Activated naive CD4-positive, alpha-beta T cell (primary cell): ENCODE results near the gene ADISSP.

ENCODE experiments used
- DNase-seq, 4 experiments: peaks; one replicate each; lab custom pipeline; 2025; lab: John Stamatoyannopoulos, UW

ADISSP gene

GRCh38 chr20:3738111-3739053 is 29.2 kb downstream of the ADISSP start:
- DNase-seq, result no peak

- no peak for DNase-seq
Observed at GRCh38 chr20:3735768-3736167, 31.8 kb downstream of the ADISSP start.

- DNase-seq, result no peak
Observed at GRCh38 chr20:3734111-3734843, 33.3 kb downstream of the ADISSP start.

- DNase-seq, result no peak
Observed at GRCh38 chr20:3733119-3733995, 34.2 kb downstream of the ADISSP start.

GRCh38 chr20:3732327-3733118 is 35.0 kb downstream of the ADISSP start, which contains the start of gene HSPA12B:
Gene HSPA12B, plus strand, starts transcription at chr20:3732685. Its CDS starts 5,990 bp downstream, at chr20:3738675.
- no peak for DNase-seq

- DNase-seq, result no peak
Observed at GRCh38 chr20:3731944-3732326, 35.6 kb downstream of the ADISSP start.

GRCh38 chr20:3730803-3731672 is 36.5 kb downstream of the ADISSP start:
- DNase-seq, result no peak

GRCh38 chr20:3729811-3730540 is 37.6 kb downstream of the ADISSP start:
- no peak for DNase-seq

- no peak for DNase-seq
Observed at GRCh38 chr20:3729378-3729777, 38.2 kb downstream of the ADISSP start.

GRCh38 chr20:3728876-3729275 is 38.7 kb downstream of the ADISSP start:
- DNase-seq, result no peak

GRCh38 chr20:3728354-3728753 is 39.2 kb downstream of the ADISSP start:
- DNase-seq, result no peak

- no peak for DNase-seq
Observed at GRCh38 chr20:3727401-3728021, 40.0 kb downstream of the ADISSP start.

- DNase-seq, result no peak
Observed at GRCh38 chr20:3724356-3724755, 43.2 kb downstream of the ADISSP start.

- no peak for DNase-seq
Observed at GRCh38 chr20:3723284-3723683, 44.3 kb downstream of the ADISSP start.

GRCh38 chr20:3721912-3722311 is 45.6 kb downstream of the ADISSP start:
- DNase-seq, result no peak

- no peak for DNase-seq
Observed at GRCh38 chr20:3720626-3721025, 46.9 kb downstream of the ADISSP start.

GRCh38 chr20:3720068-3720467 is 47.5 kb downstream of the ADISSP start:
- no peak for DNase-seq

- DNase-seq, result no peak
Observed at GRCh38 chr20:3719046-3719445, 48.5 kb downstream of the ADISSP start.

GRCh38 chr20:3716195-3716834 is 51.2 kb downstream of the ADISSP start:
- no peak for DNase-seq
